NCI-H345 treated with DMSO at 0.1 percent for 48 hours (cell line): Measurements from ENCODE around the gene LGR6.
"Not testable (repeated sequence)": the region's sequence is repeated elsewhere in the genome, so short reads cannot be mapped to it uniquely, and the experiment has no call there.

Experiments
- DNase-seq: peaks from one replicate; lab custom pipeline; 2025; ENCODE audit not compliant: unreplicated experiment; lab: John Stamatoyannopoulos, UW

LGR6 gene

GRCh38 chr1:202235856-202236837, 42.5 kb downstream of the LGR6 start:
- peak; percentile 48 for DNase-seq

GRCh38 chr1:202237052-202237451, 43.5 kb downstream of the LGR6 start:
- peak; percentile 52 for DNase-seq

GRCh38 chr1:202238914-202239313, 45.3 kb downstream of the LGR6 start:
- DNase-seq = no peak

GRCh38 chr1:202240226-202240625, 46.6 kb downstream of the LGR6 start:
- not testable (repeated sequence) for DNase-seq

GRCh38 chr1:202240956-202241355, 47.4 kb downstream of the LGR6 start:
- no peak for DNase-seq

GRCh38 chr1:202241376-202242079, 47.9 kb downstream of the LGR6 start:
- DNase-seq = no peak

- DNase-seq = no peak
Measured at GRCh38 chr1:202242080-202242419, 48.5 kb downstream of the LGR6 start.

- no peak for DNase-seq
Measured at GRCh38 chr1:202243006-202243405, 49.4 kb downstream of the LGR6 start.

GRCh38 chr1:202244841-202245261, 51.3 kb downstream of the LGR6 start:
- no peak for DNase-seq

- DNase-seq = no peak
Measured at GRCh38 chr1:202245391-202245790, 51.8 kb downstream of the LGR6 start.

- DNase-seq = no peak
Measured at GRCh38 chr1:202247104-202247503, 53.5 kb downstream of the LGR6 start.

GRCh38 chr1:202247837-202248795, 54.5 kb downstream of the LGR6 start:
- no peak for DNase-seq

- DNase-seq = no peak
Measured at GRCh38 chr1:202248861-202249260, 55.3 kb downstream of the LGR6 start.

GRCh38 chr1:202249436-202249835, 55.8 kb downstream of the LGR6 start:
- DNase-seq = no peak

GRCh38 chr1:202249846-202250245, 56.2 kb downstream of the LGR6 start:
- DNase-seq = no peak

GRCh38 chr1:202250982-202251381, 57.4 kb downstream of the LGR6 start:
- no peak for DNase-seq

- no peak for DNase-seq
Measured at GRCh38 chr1:202251424-202252256, 58.0 kb downstream of the LGR6 start.

GRCh38 chr1:202252271-202252670, 58.7 kb downstream of the LGR6 start:
- no peak for DNase-seq

GRCh38 chr1:202254454-202255252, 61.1 kb downstream of the LGR6 start:
- no peak for DNase-seq
